ENCODE results near the gene GTPBP1. TPM values are rescaled to one million over a fixed set of nuclear protein-coding genes. Genes with fewer than 3 reads are reported as not detected.
A peak's percentile ranks its signal among the peaks of the same experiment; 100 is the strongest.

The GTPBP1 gene
- total and polyA plus RNA-seq, 2 of the 13 experiments (the other 11 are each of a cell fraction or from before 2014, with no cell fraction given) = 22.3 to 27.0 TPM

GRCh38 chr22:38681582-38682335 lies 24.0 kb upstream of the GTPBP1 start, which contains the start of gene TOMM22 (continued):
- TF ChIP-seq FOXP4 (CRISPR knock-in tag; IDR thresholded peaks at IDR 0.05) (0 out of 2 replicates have a peak, but pooled peaks have one; percentile 56), ZNF770 (CRISPR knock-in tag; IDR thresholded peaks at IDR 0.05) (peak; percentile 55), ZNF580 (CRISPR knock-in tag; IDR thresholded peaks at IDR 0.05; ENCODE audit: borderline replicate concordance, low read depth) (peak; percentile 89), ISX (CRISPR knock-in tag; conservative IDR thresholded peaks at IDR 0.05) (peak; percentile 89), ZNF850 (CRISPR knock-in tag; conservative IDR thresholded peaks at IDR 0.05) (no peak), ZNF496 (CRISPR knock-in tag; IDR thresholded peaks at IDR 0.05; ENCODE audit: insufficient replicate concordance) (no peak), ZNF670 (CRISPR knock-in tag; IDR thresholded peaks at IDR 0.05; ENCODE audit: borderline replicate concordance) (peak; percentile 57; the same call in 1 of the 2 replicates), ZBTB42 (CRISPR knock-in tag; IDR thresholded peaks at IDR 0.05) (no peak), RBFOX2 (IDR thresholded peaks at IDR 0.05; ENCODE audit: low read depth, low read length) (peak; percentile 100), ZNF720 (CRISPR knock-in tag; IDR thresholded peaks at IDR 0.05) (0 out of 2 replicates have a peak, but pooled peaks have one; percentile 66), SIN3A (IDR thresholded peaks at IDR 0.05; ENCODE audit: borderline replicate concordance, low read depth, low read length) (0 out of 2 replicates have a peak, but pooled peaks have one; percentile 81), TFDP2 (CRISPR knock-in tag; IDR thresholded peaks at IDR 0.05) (peak; percentile 70), MZF1 (CRISPR knock-in tag; IDR thresholded peaks at IDR 0.05; ENCODE audit: borderline replicate concordance) (0 out of 2 replicates have a peak, but pooled peaks have one; percentile 49), GMEB2 (CRISPR knock-in tag; IDR thresholded peaks at IDR 0.05; ENCODE audit: low read depth) (peak; percentile 87)
